Stimulated activated CD4-positive, alpha-beta T cell treated with anti-CD3 and anti-CD28 coated beads, Interleukin-2, amount 100 ng/mL, for 48 hours (primary cell): ENCODE results near the gene SLC25A45.

Experiments
- DNase-seq, 2 donors: peaks; one replicate each; pipeline ENCODE4 v3.0.0-alpha.2; 2020

SLC25A45 gene

DNA sequence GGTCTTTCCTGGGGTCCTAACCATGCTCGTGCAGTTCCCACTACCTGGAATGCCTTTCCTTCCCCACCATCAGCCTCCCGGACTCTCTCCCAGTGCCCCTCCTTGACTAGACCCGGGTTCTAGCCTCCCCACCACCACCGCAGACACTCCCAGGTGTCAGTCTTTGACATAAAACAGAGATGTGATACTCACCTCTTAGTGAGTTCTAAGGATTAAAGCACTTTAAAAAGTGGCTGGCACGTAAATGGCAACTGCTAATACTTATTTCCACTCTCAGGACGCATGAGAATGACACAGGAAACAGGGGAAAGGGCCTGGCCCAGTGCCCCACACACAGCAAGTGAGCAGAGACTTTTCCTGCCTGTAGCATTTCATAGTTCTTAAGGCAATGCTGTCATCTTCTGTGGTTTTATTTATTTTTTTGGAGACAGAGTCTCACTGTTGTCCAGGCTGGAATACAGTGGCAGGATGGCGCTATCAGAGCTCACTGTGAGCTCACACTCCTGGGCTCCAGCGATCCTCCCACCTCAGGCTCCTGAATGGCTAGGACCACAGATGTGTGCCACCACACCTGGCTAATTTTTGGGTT is 1.9 kb upstream of the SLC25A45 start:
- DNase-seq = no peak

DNA sequence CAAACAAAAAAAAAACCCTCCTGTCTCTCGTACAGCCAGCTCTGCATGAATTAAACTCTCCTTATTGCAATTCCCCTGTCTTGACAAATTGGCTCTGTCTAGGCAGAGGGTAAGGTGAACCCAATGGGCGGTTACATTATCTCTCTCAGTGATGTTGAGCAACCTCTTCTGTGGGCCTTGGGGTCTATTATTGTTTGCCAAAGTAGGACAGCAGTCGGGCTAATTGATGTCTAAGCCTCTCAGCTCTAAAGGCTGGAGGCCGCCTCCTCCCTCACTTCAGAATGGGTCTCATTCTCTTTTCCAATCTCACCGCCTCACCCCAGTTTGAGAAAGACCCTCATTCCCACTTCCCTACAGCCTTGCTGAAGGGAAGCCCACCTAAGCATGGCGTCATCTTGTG is 1.3 kb upstream of the SLC25A45 start:
- no peak for DNase-seq

DNA sequence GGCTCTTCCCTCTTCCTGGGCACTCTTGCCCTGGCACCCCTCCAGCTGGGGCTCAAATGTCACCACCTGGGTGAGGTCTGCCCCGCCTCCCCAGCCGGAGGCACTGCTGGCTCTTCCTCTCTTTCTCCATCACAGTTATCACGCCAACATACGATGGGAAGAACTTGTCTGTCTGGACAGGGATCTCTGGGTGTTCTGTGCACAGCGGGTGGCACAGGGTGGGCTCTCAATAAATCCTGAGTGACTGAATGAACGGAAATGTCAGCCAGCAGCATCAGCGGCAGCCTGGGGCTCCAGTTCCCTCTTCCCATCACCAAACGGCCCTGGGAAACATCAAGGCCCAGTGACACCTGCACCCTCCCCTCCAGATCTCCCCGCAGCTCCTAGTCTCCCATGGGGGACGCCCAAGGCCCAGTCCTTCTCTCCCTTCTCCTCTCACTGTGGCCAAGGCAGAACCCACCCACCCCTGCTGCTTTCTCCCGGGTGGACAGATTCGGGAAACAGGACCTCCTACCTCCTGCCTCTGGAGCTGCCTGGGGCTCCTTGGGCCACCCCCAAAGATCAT is 440 bp upstream of the SLC25A45 start:
- no peak for DNase-seq

DNA sequence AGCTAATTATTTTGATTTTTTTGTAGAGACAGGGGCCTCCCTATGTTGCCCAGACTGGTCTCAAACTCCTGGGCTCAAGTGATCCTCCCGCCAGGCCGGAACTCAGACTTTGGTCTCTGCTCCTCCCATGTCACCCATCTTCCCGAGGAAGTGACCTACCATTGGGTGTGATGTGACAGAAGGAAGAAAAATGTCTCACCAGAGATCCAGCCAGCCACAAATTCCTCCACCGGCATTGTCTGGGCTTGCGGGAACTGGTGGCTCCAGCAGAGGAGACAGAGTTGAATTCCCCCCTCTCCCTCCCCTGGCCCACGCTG is 772 bp downstream of the SLC25A45 start:
- DNase-seq = no peak

DNA sequence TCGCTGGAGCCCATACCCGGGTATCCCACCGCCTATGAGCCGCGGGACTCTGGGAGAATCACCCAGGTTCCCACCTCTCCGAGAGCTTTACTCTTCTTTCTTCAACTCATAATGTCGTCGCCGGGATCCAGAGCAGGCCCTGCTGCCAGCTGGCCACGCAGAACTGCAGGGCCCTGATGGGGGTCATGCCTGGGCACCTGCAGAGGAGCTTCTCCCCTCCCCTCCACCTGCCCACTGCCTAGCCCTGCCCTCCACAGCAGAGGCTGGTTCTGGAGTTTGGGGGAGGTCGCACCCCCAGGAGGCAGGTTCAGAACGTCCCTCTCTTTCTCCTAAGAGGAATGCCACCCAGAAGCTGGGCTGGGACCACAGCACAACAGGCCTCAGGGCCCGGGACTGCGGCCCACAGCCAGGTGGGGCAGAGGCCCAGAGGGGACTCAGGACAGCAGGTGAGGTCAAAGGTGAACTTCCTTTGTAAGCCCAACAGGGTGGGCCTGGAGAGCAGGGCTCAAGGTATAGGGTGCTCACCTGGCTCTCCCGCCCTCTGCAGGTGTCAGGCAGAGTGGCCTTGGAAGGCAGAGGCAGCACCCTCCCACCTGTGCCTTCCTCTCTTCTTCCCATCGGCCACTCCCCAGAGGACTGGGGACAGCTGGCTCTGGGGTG is 1.9 kb downstream of the SLC25A45 start:
- DNase-seq = no peak

DNA sequence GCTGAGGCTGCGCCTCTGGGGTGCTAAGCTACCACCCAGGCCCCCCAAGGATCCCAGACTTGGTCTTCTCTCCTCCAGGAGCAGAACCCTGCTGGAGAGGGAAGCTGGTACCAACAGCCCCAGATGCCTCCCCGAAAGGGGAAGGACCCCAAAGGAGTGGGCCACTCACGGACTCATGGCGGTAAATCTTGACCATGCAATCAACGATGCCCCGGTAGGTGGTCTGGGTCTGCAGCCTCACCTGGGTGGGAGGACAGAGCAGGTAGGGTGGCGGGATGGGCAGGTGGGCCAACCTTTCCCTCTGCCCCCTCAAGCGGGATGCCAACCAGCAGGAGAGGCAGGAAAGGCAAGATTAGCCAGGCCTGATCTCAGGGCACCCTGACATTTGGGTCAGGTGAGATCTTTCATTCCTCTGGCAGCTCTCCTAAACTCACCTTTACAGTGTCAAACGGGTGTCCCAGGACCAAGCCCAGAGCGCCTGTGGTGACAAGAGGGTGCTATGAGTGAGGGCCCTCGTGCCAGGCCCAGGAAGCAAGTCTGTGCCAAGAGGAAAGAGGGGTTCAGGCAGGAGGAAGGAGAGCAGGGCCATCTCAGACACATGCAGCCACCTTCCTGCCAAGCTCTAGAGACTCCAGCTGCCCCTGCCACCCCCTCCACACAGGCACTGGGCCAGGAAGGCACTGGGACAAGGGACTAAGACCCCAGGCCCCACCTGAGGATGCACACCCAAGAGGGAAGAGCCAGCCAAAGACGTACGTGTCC is 2.6 kb downstream of the SLC25A45 start:
- no peak for DNase-seq

DNA sequence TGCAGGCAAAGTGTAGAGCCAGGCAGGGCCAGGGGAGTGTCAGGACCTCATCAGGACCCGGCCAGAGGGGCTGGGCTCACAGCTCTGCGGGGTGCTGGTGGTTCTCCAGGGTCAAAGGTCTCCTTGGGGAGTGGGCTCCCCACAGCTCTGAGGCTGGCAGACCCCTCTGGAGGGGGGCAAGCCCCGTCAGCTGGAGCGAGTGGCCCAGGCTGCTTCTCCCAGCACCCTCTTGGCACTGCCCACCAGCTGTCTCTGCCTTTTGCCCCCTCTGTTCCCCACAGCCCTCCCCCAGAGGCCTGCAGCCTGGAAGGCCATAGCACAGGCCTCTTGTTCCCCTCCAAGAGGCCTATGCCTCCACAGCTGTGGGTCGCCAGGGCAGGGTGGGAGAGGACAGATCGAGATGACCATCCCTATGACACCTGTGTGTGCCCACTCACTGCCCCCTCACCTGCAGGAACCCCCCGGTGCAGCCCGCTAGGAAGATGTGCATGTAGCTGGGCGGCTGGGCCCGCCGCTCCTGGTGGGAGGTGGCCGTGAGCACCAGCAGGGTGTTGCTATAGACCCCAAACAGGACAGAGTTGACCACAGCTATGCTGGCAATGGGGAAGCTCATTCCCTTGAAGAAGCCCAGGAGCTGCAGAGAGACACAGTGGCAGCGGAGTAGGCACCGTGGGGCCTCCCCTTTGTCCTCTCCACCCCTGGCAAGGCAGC is 3.4 kb downstream of the SLC25A45 start:
- DNase-seq = no peak

DNA sequence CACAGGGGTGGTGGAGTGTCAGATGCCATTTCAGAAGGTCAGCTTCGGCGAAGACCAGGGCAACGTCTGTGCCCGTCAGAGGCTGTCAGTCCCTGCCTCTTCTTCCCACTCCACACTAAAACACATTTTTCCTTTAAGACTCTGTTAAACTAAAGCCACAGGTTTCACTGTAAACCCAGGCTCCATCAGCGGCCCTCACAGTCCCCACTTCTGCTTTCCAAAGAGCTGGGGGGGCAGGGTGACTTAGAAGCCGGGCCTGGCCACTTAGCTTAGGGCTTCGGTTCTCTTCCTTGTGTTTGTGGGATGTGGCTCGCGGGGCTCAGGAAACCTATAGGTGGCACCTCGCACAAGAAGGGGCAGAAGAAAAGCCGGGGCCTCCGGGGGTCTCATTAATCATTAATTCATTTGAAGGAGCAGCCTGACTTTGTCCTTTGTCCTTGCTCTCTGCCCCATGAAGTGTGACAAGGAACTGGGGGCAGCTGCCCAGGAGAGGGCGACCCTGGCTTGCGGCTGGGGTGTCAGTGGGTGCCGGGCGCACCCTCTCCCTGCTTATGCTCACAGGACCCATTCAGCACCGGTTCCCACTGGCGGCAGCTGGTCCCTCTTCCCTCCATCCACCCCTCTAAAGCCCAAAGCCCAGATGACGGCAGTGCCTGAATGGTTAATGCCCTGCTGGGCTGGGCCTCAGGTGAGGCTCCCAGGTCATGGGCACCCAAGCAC is 4.1 kb downstream of the SLC25A45 start:
- no peak for DNase-seq

DNA sequence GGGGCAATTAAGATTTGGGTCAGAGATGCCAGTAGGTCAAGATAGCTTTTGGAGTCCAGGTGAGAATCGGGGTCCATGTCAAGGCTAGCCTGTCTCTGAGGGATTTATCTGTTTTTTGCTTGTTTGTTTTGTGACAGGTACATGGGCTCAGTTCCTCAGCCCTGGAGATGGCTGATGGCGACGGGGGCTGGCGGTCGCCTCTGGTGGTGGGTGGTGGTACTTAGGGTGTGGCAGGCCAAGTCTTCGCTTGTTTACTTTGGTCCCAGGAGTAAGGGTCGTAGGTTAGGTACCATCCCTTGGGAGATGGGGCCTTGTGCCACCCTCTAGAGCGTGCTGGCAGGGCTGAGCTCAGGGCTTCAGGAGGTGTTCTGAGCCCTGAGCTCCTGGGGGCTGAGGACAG is 4.7 kb downstream of the SLC25A45 start:
- no peak for DNase-seq

DNA sequence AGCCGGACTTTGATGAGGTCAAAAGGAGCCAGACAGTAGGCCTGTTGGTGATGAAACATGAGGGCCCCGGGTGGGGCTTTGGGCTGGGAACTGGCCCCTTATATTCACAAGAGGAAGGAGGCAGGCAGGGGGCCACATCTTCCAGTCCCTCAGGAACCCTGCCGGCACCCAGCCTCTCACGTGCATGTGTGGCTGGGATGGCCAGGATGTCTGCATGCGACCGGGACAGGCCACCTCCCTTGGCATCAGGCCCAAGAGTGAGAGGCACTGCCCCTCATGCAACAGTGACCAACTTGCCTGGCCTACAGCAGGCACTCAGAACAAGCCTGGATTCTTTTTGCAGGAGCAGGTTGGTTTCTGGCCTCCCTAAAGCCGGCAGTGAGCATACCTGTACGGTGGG is 5.4 kb downstream of the SLC25A45 start:
- no peak for DNase-seq

DNA sequence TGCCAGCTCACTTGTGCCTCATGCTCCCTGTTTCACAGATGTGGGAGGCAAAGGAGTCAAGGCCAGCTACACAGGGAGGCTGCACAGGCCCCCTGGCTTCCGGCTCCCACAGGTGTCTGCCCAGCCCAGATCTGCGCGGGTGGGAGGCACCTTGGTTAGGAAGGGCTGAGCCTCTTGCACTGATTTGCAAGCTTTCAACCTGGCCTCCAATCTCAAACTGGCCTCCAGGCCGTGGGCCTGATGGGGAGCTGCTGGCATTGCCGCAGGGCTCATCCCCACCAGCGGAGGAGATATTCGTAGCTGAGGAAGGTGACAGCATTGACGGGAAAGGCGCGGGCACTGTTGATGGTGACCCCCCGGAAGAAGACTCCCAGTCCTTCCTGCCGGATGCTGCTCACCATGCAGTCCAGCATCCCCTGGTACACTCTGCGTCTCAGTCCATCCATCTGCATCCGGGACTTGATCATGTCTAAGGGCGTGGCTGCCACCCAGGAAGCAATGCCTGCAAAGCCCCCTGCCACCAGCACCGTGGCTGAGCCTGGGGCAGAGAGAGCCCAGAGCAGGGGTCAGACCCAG is 6.2 kb downstream of the SLC25A45 start:
- no peak for DNase-seq

DNA sequence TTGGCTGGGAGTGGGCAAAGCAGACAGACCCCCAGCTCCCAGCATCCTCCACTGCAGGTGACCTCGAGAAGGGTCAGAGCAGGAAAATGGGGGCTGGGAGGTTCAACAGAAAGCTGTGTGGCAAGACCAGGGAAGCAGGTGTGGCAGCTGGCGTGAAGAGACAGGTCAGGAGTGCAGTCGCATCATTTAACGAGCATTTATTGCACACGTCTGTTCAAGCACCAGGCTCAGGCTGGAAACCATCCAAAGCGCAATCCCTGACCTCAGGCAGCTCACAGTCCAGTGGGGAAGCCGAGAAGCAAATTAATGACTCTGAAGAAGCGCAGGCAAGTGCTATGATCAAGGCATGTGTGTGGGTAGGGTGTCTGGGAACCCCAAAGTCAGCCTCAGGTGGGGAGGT is 7.4 kb downstream of the SLC25A45 start:
- DNase-seq = no peak

DNA sequence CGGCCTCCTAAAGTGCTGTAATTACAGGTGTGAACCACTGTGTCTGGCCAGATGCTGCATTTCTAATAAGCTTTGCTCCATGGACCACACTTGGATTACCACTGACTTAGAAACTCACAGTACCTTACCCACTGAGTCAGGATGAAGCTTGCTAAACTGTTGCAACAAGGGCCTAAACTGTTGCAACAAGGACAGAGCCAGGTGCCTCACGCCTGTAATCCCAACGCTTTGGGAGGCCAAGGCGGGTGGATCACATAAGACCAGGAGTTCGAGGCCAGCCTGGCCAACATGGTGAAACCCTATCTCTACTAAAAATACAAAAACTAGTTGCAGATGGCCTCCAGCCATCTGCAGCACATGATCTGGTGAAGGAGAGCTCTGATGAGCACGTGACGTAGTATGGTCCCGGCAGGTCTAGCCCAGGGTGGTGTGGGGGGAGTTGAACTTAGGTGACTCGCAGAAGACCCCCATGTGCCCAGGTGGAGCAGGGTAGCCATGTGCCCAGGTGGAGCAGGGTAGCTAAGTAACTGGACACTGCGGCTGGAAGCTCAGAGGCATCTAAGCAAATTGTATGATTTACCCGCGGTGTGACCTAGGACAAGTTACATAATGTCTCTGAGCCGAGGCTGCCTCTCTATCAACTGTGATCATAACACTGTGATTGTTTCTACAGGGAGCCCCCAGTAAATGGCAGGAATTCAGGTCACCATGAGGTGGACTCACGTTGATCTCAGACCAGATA is 8.4 kb downstream of the SLC25A45 start:
- DNase-seq = no peak

DNA sequence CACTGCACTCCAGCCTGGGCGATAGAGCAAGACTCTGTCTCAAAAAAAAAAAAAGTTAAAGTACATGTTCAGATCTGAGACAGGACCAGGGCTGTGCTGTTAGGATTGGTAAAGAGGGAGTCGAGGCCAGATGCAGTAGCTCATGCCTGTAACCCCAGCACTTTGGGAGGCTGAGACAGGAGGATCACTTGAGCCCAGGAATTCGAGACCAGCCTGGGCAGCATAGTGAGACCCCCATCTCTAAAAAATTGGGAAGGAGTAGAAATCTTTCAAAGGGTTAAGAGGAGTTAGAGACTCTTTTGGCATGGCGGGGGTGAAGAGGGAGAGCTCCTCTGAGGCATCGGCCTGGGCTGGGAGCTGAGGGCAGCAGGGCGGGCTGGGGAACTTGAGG is 11.8 kb downstream of the SLC25A45 start:
- DNase-seq = no peak

DNA sequence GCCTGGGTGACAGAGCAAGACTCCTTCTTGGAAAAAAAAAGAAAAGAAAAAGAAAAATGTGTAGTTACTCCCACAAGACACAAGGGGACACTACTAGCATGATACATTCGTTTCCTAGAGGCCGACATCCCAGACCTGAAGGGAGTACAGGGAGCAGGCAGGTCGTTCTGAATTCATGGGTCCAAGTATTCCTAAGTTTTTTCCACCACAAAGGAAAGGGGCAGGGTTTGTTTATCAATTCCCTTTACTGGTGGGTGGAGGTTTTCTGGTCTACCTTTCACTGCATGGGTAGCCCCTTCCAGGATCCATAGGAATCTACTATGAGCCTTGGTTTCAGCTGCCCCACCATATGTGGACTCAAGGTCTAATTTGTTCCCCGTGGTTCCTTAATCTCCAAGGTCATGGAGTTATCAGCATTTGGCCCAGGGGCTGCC is 16.1 kb downstream of the SLC25A45 start:
- no peak for DNase-seq

DNA sequence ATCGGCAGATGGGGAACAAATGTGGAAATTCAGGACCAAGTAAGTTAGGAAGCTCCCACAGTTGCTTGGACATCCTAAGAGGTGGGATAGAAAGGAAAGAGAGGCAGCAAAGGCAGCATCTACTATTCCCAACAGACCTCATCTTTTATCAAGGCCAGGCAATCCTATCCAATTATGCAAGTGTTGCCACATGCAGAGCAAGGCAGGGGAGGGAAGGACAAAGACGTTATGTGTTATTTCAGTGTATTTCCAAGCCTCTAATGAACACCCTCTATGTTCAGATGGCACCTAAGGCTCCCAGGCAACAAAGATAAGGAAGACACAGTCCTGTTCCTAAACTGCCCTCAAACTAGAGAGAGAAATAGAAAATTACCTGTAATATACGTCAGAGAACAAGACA is 18.7 kb downstream of the SLC25A45 start:
- DNase-seq = no peak

DNA sequence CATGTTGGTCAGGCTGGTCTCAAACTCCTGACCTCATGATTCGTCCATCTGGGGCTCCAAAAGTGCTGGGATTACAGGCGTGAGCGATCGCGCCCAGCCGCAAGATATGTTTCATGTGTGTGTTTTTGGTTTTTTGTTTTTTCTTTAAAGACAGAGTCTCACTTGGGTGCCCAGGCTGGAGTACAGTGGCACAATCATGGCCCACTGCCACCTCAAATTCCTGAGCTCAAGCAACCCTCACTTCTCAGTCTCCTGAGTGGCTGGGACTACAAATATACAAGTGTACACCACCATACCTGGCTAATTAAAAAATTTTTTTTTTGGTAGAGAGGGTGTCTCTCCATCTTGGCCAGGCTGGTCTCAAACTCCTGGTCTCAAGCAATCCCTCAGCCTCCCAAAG is 19.5 kb downstream of the SLC25A45 start:
- no peak for DNase-seq

DNA sequence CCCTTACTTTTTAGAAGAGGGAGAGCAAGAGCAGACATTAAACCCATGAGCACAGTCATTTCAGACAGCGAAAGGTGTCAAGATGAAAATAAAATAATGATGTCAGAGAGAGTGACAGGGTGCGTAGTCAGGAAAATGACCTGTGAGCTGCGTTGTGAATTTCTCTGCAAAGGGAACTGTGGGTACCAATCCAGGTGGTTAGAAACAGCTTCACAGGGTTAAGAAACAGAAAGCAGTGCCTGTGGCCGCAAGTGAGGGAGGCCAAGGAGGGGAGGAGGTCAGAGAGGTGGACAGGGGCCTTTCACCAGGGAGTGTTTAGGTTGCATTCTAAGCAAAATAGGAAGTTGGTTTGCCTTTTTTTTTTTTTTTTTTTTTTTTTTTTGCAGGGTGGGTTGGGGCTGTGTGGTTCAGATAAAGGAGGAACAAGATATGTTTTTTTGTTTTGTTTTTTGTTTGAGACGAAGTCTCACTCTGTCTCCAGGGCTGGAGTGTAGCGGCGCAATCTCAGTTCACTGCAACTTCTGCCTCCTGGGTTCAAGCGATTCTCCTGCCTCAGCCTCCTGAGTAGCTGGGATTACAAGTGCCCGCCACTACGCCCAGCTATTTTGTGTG is 20.0 kb downstream of the SLC25A45 start:
- no peak for DNase-seq

DNA sequence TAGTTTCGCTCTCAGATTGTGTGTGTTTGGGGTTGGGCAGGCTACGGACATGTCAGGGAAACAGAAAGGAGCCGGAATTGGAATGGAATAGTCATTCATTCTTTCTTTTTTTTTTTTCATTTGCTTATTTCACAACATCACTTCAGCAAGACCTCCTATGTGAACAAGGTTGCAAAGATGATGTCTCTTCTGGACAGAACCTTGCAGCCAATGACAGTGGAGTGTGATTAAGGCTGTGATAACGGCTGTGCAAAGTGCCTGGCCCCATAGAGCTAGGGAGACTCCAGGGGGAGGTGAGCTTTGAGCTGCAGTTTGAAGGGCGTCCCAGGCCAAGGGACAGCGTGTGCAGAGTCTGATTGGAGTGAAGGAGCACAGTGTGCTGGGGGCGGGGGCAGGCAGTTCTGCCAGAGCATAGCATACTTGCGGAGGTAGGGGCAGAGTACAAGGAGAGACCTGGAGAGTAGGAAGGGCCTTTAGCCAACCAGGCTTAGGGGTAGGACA is 24.5 kb downstream of the SLC25A45 start:
- DNase-seq = no peak

DNA sequence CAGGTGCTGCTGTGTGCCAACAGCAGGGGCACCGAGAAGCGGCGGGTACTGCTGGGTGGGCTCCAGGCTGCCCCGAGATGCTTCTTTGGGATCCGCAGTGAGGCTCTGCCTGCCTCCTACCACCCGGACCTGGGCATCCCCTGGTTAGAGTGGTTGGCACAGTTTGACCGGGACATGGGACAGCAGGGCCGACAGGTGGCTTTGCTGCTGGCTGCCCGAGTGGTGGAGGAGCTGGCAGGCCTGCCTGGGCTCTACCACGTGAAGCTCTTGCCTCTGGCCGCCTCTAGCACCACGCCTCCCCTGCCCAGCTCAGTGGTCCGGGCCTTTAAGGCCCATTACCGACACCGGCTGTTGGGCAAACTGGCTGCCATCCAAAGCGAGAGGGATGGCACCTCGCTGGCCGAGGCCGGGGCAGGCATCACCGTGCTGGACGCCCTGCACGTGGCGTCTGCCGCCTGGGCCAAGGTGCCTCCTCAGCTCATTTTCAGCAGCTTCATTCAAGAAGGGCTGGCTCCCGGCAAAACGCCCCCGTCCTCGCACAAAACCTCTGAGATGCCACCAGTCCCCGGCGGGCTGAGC is 26.0 kb downstream of the SLC25A45 start:
- no peak for DNase-seq
